GM19239 (cell line): ENCODE measurements around the gene CD9.
A peak's percentile ranks its signal among the peaks of the same experiment; 100 is the strongest.

ENCODE experiments used
- DNase-seq: peaks from one replicate; pipeline ENCODE4 v3.0.0; 2011; ENCODE audit warnings: low spot score; ENCODE audit not compliant: insufficient read length
- FAIRE-seq: peaks from 2 replicates; lab custom pipeline; 2011; peaks lifted over from hg19 to GRCh38; lab: Jason Lieb, UNC

CD9 gene

DNA sequence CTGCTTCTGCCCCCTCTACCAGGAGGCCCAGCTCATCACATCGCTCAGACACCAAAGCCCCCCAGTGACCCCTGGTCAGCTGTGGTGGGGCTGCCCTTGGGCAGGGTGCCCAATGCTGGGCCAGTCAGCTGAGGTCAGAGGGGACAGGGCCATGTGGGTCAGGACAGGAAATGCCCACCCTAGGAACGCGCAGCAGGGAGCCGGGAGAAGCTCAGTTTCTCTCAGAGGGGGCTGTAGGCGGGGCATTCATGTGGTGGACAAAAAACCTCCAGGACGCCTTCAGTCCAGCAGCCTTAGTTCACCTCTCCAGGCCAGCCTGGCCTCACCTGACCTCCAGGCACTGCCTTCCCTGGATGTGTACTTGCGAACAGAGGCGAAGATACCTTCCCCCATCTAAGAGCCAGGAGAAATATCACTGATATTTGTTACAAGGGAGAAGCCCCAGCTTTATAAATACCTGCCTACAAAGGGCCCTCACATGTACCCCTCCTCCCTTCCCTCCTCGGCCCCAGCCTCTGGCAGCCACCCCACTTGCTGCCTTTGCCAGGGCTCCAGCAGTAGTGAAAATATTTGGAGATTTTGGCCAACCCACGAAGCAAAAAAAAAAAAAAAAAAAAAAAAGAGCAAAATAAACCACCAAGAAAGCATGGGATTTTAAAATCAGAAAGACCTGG, 68.4 kb downstream of the CD9 start:
- FAIRE-seq (no peak), DNase-seq (no peak)

- DNase-seq (no peak), FAIRE-seq (no peak)
Observed at GRCh38 chr12:6269986-6270385, 69.8 kb downstream of the CD9 start.

GRCh38 chr12:6271281-6271680, 71.1 kb downstream of the CD9 start:
- no peak for FAIRE-seq

GRCh38 chr12:6272300-6273204, 72.4 kb downstream of the CD9 start:
- FAIRE-seq (no peak), DNase-seq (no peak)

More at GRCh38 chr12:6271281-6271680, 71.1 kb downstream of the CD9 start:
- no peak for DNase-seq

GRCh38 chr12:6273205-6273540, 73.0 kb downstream of the CD9 start:
- DNase-seq (no peak), FAIRE-seq (no peak)

GRCh38 chr12:6273541-6274230, 73.5 kb downstream of the CD9 start:
- no peak for FAIRE-seq

GRCh38 chr12:6274231-6275221, 74.3 kb downstream of the CD9 start:
- FAIRE-seq (no peak), DNase-seq (no peak)

More at GRCh38 chr12:6273541-6274230, 73.5 kb downstream of the CD9 start:
- DNase-seq, result no peak

DNA sequence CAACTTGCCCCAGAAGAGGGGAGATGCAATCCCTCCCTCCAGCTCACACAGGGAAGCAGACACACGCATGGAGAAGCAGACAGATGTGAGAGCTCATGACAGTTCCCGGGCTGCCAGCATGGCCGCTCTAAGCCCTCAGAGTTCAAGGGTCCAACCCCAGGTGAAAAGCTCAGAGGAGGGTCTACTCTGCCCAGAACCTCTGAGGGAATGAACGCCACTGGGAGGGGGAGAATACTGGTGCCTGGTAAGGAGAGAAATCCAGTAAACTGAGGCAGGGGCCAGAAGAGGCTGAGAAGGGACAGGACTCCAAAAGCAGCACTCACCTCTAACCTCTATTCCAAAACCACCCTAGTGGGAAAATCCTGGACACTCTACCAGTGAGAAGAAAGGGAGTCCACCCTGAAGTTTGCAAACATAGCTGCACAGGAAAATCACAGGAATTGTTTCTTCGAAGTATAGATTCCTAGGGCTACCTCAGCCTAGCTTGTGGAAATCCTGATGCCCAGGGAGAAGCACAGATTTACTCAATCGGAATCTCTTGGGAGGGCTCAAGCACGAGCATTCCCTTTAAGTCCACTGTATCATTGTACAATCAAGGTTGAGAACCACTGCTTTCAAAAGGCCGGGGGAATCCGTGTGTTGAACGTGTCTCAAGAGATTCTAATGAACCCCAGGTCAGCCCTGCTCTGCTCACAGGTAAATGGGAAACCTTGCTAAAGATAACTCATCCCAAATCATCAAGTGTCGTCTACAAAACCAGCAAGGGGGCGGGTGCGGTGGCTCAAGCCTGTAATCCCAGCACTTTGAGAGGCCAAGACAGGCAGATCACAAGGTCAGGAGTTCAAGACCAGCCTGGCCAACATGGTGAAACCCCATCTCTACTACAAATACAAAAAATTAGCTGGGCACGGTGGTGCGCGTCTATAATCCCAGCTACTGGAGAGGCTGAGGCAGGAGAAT, 76.0 kb downstream of the CD9 start:
- no peak for DNase-seq
- no peak for FAIRE-seq

DNA sequence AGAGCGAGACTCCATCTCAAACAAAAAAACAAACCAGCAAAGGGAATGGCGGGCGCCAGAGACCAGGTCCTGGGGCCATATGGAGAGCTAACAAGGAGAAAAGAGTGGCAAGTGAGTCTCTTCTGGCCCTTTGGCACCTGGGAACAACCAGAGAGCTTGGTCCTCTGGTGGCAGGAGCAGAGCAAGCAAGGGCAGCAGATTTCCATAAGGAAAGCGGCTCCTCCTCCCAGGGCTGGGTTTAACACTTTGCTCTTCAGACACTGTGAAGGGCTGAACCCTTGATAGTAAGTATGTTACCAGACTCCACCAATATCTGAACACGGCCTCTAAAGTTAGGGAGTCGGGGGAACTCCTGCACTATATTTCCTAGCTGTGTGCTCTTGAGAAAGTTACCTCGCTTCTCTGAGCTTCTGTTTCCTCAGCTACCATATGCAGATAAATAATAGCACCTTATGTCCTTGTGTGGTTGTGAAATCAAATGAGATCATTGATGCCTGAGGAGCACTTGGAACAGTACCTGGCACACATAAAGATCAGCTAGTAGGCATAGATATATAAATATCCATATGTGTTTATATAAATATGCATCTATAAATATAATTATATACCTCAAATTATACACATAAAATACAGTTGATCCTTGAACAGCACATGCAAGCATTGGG, 76.9 kb downstream of the CD9 start:
- FAIRE-seq (no peak), DNase-seq (no peak)

- DNase-seq (no peak), FAIRE-seq (peak; percentile 67)
Observed at GRCh38 chr12:6277982-6278438, 77.8 kb downstream of the CD9 start.

DNA sequence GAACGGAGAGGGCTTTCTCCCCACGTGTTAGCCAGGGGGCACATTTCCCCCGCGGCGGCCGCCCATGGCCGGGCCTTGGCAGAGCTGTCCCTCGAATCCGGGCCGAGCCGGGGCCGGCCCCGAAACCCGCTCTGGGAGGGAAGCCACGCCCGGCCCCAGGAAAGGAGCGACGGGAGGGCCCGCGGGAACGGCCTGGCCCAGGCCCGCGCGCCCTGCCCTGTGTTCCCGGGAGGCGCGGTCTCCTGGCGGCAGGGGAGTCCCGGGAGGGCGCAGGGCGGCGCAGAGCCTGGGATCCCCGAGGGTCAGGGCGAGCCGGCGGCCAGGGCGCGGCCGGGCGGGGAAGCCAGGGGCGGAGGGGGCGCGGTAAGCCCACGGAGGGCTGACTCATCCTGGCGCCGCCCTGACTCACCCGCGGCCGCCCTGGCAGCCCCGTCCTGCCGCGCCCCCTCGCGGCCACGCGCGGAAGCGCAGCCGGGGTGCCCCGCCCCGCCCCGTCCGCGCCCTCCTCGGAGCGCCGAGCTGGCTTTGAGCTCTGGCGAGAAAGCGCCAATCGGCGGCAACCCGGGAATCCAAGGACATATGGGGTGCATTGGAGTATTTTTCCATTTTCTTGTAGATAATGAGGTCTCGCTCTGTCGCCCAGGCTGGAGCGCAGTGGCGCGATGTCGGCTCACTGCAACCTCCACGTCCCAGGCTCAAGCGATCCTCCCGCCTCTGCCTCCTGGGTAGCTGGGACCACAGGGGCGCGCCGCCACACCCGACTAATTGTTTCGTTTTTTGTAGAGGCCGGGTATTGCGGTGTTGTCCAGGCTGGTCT, 78.4 kb downstream of the CD9 start:
- FAIRE-seq (no peak), DNase-seq (peak; percentile 91)

DNA sequence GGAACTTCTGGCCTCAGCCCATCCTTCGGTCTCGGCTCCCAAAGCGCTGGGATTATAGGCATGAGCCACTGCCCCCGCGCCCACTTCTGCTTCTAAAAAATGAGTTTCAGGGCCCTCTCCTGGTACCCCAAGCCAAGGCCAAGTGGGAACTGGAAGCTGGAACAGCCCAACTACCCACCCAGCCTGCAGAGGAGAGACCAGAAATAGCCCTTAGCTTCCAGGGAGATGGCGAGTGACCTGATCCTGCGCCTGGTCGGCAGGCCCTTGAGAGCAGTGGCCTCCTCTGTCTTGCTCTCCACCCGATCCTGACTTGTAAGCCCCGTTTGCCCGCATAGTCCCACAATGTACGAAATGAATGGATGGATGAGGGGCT, 79.0 kb downstream of the CD9 start:
- FAIRE-seq (no peak), DNase-seq (no peak)

DNA sequence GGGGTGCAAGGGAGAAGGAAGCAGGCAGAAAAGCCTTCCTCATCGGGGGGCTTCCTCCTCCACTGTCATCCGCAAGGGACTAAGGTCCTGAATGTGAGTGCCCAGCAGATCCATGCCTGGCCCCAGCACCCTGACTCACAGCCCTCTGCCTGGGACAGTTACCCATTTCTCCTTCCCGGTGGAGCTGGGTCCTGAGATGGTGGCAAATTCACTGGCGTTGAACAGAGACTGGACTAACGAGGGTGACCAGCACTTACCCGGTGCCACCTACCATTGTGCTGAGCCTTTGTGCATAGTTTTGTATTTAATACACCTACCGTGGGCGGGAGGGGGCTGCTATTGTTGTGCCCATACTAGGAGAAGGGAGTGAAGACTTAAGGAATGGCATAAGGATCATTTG, 79.4 kb downstream of the CD9 start:
- DNase-seq (no peak), FAIRE-seq (no peak)

DNA sequence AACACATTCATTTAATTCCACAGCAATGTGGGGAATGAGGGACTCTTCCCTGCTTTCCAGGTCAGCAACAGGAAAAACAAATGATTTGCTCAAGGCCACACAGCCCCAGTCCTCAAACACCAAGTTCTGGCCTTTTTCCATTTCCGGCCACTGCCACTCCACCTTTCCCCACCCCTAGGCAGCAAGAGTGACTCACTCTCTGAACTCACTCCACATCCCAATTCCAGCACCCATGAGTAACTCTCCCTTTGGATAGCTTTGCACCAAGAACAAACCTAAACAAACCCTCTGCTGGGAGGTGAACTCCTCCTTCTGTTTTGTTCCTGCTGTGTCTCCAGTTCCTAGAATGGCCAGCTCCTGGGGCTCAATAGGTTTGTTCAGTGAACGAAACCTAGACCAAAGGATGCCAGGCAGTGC, 79.9 kb downstream of the CD9 start:
- FAIRE-seq (no peak), DNase-seq (no peak)

DNA sequence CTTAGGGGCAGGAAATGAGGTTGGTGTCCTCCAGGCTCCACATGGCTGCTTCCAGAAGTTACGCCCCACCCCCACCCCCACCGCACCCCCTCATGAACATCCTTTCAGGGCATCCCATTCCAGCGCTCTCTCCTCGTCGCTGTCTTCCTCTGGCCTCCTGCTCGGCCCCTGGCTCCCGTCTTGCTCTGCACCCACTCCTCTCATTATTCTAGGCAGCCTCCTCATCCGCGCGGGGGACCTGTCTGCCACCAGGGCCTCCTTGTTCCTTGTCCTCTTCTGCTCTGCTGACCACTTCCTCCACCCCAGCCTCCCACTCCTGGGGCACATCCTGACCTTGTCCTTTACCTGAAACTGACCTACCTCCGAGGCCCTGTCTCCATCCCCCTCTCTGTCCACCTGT, 80.5 kb downstream of the CD9 start:
- DNase-seq (no peak), FAIRE-seq (no peak)

DNA sequence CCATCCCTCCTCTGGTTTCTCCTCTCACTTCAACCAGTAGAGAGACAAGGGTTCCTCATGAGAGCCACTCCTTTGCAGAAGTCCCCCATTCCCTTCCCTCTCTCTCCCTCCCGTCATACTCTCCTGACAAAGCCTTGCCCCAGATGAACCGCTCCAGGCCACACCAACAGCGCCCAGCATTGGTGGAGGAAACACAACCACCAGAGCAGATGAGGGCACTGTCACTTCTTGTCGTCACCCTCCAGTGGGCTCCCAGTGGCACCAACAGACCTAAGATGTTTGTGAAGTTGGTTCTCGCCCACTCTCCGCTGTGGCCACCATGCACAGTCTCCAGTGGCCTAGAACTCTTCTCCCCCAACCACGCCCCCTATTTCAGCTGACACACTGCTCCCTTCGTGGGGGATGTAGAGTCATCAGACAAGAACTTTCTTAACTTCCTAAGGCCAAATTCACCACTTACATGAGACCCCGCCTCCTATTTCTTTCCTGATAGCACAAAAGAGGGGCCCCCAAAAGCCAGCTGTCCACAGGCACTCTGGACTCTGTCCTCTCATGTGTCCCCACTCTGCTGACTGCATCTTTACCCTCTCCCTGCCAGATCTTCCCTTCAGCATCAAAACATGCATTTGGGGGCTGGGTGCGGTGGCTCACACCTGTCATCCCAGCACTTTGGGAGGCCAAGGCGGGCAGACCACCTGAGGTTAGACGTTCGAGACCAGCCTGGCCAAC, 81.0 kb downstream of the CD9 start:
- no peak for DNase-seq
- no peak for FAIRE-seq

- FAIRE-seq (no peak), DNase-seq (no peak)
Observed at GRCh38 chr12:6282453-6282840, 82.2 kb downstream of the CD9 start.
